HG03066 (cell line): ENCODE measurements around the gene GJB1.

Source experiments
- ATAC-seq: cut with Tn5 transposase; IDR thresholded peaks from one replicate; pipeline ENCODE4 v1.9.1; 2021; ENCODE audit warnings: low read depth; ENCODE audit not compliant: unreplicated experiment

Gene GJB1

DNA sequence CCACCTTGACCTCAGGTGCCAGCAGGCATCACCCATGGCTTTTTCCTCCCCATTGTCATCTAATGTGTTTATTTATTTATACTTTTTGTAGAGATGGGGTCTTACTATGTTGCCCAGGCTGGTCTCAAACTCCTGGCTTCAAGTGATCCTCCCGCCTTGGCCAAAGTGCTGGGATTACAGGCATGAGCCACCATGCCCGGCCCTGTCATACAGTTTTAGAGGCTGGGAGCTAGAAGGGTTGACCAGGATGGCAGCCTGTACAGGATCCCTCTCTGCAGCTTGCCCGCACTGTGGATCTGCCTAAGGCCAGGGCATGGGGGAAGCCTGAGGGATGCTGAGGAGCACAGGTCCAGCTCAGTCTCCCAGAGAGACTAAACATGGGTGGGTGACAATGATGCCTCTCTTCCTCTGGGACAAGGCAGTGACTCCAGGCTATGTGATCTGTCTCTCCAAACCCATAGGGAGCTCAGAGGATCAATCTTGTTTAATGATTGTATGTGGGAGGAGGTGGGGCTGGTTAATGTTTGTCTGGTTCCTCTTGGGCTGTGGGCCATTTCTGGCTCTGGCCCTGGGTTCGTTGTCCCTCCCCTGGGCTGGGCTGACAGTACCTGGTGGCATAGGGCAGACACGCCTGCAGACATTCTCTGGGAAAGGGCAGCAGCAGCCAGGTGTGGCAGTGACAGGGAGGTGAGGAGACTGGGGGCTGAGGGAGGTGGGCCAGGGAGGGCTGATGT is 8.3 kb upstream of the GJB1 start:
- no peak for ATAC-seq

DNA sequence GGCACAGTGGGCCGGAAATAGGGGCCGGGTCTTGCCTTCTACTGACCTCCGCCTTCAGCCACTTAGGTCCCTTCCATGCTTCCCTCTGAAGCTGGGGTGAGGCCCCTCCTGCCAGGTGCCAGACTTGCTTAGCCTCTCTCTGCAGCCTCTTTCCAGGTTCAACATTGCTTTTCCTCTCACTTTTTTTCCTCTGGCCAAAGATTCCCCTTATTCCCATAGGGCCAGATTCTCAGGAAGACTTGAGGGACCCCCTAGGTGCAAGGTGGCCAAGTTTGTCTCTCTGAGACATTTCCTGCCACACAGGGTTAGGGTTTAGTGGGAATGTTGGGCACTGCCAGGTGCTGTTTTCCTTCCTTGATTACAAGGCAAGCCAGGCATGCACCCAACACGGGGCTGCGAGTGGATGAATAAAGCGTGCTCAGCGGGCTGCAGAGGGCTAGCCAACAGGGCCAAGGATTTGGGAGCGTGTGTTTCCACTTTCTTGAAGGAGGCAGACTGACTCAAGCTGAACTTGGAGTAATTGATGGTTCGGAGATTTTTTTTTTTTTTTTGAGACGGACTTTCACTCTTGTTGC is 7.6 kb upstream of the GJB1 start:
- no peak for ATAC-seq

DNA sequence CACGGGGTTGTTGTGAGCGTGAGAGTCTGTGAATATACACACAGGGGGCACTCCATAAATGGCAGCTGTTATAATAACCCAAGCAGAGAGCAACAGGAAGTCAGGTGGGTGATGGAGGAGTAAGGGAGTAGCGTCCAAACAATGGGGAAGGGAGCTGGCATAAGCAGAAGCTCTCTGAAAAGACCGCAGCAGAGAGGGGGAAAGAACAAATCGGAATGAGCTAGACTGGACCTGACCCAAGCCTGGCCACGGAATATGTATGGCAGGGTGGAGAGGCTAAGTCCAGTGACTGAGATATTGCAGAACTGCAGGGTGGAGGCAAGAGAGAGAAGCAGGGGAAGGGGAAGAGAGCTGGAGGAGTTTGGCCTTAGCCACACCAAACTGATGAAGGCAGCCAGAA is 6.5 kb upstream of the GJB1 start:
- ATAC-seq, result no peak

DNA sequence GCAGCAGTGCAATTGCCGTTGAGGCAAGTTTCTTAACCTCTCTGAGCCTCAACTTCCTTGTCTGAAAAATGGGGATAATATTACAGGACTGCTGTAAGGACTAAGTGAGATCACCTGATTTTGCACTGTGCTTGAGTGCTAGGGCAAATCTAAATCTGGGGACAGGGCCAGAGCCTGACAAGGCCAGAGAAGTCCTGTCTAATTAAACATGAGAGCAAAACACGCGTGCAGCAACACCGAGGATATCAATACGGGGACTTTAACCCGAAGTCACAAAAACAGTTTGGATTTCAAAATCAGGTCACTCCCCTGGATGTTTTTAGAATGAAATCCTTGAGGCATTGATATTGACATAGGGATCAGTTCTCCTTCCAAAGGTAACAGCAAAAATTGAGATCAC is 5.7 kb upstream of the GJB1 start:
- no peak for ATAC-seq

DNA sequence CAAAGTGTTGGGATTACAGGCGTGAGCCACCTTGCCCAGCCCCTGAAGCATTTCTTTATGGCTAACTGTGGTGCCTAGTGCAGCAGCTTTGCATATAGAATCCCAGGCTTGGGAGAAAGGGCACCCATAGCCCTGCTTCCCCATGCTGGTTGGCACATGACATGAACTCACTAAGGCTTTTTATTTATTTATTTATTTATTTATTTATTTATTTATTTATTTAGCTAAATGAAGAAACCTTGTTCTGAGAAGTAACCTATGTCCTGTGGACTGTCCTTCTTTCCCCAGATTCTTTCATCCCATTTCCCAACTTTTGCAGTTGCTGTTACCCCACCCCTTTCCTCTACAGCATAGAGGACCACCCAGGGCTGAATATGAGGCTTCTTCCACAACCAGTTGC is 1.9 kb upstream of the GJB1 start:
- ATAC-seq, result no peak

GRCh38 chrX:71224098-71224708 is 1.2 kb downstream of the GJB1 start:
- ATAC-seq, result no peak

DNA sequence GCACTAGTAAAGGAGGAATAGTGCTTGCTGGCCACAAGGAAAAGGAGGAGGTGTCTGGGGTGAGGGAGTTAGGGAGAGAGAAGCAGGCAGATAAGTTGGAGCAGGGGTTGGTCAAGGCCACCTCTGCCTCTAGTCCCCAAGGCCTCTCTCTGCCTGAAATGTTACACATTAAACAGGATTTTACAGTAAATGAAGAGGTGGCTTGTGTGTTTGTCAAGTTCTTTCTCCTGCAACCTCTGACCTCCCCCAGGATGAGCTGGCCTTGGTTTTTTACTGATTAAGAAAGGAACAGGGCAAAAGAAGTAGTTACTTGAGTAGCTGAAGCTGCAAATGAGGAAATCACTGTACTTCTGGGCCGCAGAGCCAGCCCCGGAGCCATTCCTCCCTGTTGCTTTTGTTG is 2.0 kb downstream of the GJB1 start:
- no peak for ATAC-seq

DNA sequence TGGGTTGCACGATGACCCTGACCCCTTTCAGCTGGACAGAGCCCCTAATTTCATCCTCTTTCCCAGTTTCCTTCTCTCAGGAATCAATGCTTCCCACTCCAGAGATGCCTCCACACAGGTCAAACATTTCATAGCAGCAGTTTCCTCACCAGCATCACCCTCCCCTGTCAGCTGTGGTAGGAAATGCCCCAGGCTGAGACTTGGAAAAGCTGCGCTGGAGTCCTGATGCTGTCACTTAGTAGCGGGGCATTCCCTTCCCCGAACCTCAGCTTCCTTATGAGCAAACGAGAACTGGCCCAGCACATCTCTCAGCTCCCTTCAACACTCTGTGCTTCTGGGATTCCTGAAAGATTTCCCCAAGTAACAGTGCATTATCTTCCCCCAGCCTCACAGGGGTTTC is 2.7 kb downstream of the GJB1 start:
- no peak for ATAC-seq

DNA sequence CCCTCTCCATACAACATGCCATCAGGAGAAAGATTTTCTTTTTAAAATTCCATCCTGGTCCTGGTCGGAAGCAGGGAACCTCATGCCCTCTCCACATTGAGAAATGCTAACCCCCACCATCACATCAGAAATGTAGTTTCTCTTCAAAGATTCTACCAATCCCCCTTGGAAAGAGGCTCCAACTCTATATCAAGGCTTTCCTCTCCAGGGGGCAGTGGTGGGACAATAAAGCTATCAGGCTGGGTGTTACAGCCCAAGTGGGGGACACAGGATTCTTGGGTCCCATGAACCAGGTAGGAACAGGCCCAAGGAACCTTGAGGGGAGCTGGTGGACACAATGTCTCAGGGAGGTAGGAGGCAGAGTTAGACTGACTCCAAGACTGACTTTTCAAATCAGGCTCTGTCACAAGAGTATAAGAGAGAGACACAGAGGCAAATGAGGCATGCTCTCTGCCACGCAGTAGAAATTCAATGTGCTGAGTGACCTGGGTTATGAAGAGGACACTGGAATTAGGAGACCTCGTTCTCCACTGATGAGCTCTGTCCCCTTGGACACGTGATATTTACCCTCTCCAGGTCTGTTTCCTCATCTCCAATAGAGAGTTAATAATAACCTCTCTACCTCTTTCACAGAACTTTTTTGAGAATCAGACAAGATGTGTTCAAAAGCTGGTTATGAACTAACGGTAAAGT is 4.5 kb downstream of the GJB1 start:
- ATAC-seq, result no peak

DNA sequence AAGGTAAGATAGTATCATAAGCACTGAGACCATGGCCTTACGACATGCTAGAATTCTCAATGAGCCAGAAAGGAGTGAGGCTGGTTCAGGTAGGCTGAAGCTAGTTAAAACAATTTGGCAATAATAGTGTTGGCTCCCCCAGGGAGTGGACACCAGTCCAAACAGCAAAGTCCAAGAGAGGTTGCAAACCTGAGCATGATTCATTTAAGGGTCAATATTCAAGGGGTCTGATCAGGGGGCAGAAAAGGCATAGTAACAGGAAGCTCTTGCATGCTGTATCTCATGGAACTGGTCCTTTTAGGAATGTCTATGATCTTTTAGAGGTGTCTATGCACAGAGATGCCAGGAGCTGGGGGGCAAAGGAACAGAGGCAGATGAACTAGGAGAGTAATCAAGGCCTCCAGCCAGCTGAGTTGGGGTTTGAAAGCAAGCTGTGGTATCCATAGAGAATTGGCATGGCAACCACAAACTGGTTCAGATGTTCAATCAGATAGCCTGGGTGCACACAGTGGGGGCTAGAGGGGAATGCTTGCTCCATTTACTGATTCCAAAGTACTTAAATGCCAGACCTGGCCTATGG is 5.1 kb downstream of the GJB1 start:
- no peak for ATAC-seq

- no peak for ATAC-seq
Observed at GRCh38 chrX:71235482-71235881, 12.5 kb downstream of the GJB1 start.

GRCh38 chrX:71236836-71237235 is 13.8 kb downstream of the GJB1 start:
- ATAC-seq, result no peak

DNA sequence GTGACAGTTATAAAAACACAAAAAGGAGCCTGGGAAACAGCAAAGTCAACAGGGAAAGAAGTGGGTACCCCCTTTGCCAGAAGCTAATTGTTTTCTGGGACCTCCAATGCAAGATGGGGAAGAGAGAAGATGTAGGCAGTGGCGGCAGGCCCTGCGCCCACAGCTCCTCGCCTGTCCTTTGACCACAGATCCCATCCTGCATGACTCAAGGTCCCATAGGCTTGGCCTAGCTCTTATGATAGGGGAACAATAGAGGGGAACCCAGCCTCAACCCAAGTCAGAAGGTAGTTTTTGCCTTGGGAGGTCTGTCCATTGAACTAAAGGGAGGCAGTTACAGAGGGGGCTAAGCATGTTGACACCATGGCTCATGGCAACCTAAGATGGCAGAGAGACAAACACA is 16.8 kb downstream of the GJB1 start:
- ATAC-seq, result no peak

DNA sequence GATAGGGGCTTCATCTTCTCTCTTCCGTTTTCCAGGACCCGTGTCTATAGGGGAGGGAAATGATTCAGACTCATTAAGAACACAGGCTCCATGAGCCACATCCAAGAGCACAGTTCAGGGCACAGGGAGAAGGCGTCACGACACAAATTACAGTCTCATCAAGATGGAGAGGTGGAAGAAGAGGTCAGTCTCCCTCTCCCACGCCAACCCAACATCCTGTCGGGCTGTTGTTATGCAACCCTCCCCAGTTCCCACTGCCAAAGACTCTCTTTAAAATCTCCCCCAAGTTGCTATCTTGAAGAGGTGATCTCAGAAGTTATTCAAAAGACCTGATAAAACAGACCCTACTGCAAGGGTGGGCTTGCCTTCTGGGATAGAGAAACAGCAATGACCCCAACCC is 18.3 kb downstream of the GJB1 start:
- no peak for ATAC-seq

GRCh38 chrX:71244359-71245128 is 21.5 kb downstream of the GJB1 start:
- ATAC-seq, result no peak

DNA sequence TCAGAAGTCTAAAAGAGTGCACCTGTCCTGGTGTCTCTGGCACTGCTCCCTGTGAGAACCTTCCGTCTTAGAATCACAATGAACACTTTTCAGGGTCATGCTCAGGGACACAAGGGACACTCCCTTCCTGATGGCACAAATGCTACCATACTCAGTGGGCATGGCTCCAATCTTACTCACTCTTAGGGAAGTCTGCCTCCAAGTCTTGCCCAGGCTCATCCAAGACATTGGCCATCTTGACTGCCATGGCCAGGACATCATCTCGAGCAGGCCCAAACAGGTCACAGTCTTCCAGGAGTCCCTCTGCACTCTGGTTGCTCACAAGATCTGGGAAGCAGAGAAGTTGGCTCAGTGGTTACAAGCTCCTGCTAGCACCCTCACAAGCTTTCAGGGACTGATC is 22.1 kb downstream of the GJB1 start:
- ATAC-seq, result no peak

GRCh38 chrX:71250841-71251240 is 27.8 kb downstream of the GJB1 start:
- ATAC-seq, result no peak

- ATAC-seq, result no peak
Observed at GRCh38 chrX:71251466-71251973, 28.5 kb downstream of the GJB1 start.

DNA sequence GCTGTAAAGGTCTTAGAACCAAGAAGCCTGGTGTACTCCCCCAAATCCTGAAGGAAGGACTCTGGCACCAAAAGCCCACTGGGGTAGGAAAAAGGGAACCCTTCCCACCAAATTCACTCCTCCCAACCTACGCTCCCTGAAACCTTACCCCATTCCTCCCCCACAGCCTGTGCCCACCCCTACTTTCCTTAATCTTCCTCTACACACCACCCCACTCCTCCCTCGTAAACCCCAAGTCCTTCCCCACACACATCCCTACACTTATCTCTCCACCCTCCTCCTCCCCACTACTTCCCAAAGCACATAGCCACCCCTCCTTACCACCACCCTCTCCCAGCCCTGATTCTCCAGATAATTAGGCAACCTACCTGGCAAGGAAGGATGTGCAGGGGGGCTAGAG is 29.2 kb downstream of the GJB1 start:
- no peak for ATAC-seq
